ENCODE data around the gene ATP10D.
"Not testable (repeated sequence)": the region's sequence is repeated elsewhere in the genome, so short reads cannot be mapped to it uniquely, and the experiment has no call there.

The ATP10D gene

DNA sequence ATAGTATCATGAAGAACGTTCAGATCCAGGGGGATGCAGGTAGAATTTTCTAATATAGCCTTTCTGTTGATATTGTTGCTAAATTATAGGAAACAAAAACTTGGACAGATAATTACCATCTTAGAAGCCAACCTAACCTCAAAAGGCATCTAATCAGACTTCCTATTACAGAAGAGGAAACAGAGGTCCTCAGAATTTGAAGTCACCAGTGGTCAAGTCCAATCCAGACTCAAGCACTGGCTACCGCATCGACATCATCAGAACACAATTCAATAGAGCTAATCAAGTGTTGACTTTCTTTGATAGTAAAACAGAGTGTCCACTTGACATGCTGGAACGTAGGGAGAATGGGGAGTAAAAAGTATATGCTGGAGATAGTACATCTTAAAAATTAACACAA, 10.3 kb upstream of the ATP10D start:
- no peak for DNase-seq
- TF ChIP-seq GATA1 (IDR thresholded peaks at IDR 0.05; ENCODE audit: low read depth, low read length), result no peak
- TF ChIP-seq POLR2A (IDR thresholded peaks at IDR 0.05; ENCODE audit: low read length), result no peak

DNA sequence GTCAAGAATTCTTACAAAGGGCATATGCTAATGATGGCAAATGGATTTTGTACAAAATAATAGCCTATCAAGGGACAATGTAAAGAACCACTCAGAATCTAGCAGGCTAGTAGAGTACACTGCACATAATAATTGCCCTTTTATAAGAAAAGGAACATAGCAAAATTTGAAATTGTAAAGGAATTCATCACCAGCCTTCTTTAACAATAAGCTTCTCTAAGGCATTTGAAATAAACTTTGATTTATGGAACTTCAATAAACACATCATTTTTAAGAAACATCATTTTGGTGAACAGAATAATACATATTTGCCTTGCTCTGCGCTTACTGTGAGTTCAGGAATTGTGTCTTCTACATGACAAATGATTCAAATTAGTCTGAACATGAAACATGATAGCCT, 9.7 kb upstream of the ATP10D start:
- no peak for TF ChIP-seq GATA1 (IDR thresholded peaks at IDR 0.05; ENCODE audit: low read depth, low read length)
- no peak for TF ChIP-seq POLR2A (IDR thresholded peaks at IDR 0.05; ENCODE audit: low read length)
- DNase-seq, result no peak

DNA sequence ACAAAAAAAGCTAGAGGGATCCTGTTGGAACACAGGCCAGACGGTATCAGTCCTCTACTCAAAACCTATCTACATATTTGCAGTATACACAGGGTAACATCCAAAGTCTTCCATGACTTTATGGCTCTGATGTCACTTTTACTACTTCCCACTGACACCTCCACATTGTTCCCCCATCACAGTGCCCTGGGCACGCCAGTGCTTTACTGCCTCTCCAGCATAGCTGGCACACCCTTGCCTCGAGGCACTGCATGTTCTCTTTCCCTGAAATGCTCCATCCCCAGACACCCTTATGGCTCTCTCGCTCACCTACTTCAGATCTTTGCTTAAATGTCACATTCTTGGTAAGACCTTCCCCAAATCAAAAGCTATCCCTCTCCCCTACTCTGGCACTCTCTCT, 6.3 kb upstream of the ATP10D start:
- TF ChIP-seq GATA1 (IDR thresholded peaks at IDR 0.05; ENCODE audit: low read depth, low read length), result no peak
- TF ChIP-seq POLR2A (IDR thresholded peaks at IDR 0.05; ENCODE audit: low read length), result no peak
- DNase-seq, result no peak

DNA sequence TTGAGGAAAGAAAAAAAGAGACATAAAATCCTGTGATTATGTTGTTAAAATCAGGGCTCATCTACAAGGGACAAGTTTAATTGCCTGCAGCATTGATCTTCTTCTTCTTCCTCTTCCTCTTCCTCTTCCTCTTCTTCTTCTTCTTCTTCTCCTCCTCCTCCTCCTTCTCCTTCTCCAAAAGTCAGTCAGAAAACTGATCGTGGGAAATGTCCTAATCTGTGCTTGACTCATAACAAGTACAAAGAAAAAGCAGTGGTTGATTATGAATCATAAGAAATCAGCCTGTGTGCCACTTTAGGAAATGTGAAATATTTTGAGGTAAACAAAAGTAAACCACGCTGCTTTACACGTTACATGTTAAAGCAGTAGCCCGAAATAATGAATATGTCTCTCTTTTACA, 2.7 kb upstream of the ATP10D start:
- no peak for DNase-seq
- TF ChIP-seq GATA1 (IDR thresholded peaks at IDR 0.05; ENCODE audit: low read depth, low read length) (no peak), POLR2A (IDR thresholded peaks at IDR 0.05; ENCODE audit: low read length) (no peak)

DNA sequence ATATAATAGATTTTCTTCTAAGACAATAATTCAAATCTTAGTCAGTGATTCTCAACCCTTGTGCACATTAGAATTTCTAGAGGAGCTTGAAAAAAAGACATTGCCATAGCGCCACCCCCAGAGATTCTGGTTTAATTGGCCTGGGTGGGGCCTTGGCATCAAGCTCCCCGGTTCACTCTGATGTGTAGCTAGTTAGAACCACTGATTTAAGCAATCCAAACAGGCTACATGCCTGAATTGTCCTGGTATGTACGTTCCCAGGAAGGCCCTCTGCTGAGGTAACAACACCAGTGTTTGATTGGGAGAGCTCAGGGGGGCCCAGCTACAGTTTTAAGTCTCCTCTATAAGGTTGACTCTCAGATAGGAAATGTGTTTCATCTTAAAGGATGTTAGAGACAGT, 1.3 kb upstream of the ATP10D start:
- TF ChIP-seq POLR2A (IDR thresholded peaks at IDR 0.05; ENCODE audit: low read length), result no peak
- no peak for TF ChIP-seq GATA1 (IDR thresholded peaks at IDR 0.05; ENCODE audit: low read depth, low read length)
- DNase-seq, result no peak

DNA sequence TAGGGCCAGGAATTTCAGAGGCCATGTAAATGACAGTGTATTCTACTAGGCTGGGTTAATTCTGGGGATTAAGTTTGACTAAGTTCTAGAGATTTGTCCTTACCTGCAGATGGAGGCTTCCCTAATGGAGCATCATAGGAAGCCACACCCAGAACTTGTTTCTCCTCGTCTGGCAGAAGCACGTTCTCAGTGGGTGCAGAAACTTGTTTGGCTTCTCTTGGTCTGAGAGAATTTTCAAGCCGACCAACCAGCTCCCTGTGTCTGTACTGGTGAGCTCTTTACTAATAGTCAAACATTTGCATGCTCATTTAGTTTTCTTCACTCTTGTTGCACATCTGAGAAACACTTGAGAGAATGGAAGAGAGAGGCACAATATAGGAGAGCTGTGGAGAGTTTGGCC, 907 bp upstream of the ATP10D start:
- DNase-seq, result no peak

DNA sequence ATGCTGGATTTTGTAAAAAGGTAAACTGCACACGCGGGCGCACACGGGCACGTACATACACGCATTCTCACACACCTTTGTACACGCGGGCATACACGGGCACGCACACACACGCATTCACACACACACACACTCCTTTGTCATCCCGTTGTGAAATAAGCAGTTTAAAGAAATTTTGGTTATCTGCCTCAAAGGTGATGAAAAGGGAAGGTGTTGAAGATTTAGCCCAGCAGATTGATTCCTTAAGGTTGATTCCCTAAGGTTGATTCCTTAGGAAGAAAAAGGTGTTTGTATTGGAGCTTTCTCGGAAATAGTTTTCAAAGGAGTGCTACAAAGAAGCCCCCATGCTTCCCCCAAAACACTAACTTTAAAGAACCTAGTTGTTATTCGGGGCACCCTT, 693 bp downstream of the ATP10D start:
- TF ChIP-seq POLR2A (IDR thresholded peaks at IDR 0.05; ENCODE audit: low read length), result no peak
- TF ChIP-seq GATA1 (IDR thresholded peaks at IDR 0.05; ENCODE audit: low read depth, low read length), result no peak
- peak in 1 of 2 experiments; percentile 48 for DNase-seq

More for the DNA sequence above, 907 bp upstream of the ATP10D start:
- TF ChIP-seq GATA1 (IDR thresholded peaks at IDR 0.05; ENCODE audit: low read depth, low read length), result no peak
- no peak for TF ChIP-seq POLR2A (IDR thresholded peaks at IDR 0.05; ENCODE audit: low read length)

DNA sequence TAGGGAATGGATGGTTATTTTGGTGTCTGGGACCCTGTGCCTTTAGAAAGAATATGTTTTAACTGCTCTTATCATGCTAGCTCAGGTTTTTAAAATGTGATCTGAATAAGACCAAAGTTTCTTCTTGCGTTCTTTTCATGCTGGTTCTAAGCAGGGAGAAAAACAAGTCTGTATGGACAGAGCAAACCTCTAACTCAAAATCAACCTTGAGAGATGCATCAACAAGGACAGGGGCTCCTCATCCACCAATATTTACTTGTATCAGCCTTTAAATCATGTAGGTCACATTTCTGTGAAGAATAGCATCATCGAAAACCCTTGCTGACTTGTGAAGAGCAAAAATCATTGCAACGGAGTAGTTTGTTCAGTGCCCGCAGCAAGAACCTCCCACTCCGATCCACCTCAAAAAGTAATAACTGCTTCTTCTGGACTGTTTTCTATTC, 1.2 kb downstream of the ATP10D start:
- TF ChIP-seq GATA1 (IDR thresholded peaks at IDR 0.05; ENCODE audit: low read depth, low read length) (no peak), POLR2A (IDR thresholded peaks at IDR 0.05; ENCODE audit: low read length) (no peak)
- DNase-seq, result no peak

DNA sequence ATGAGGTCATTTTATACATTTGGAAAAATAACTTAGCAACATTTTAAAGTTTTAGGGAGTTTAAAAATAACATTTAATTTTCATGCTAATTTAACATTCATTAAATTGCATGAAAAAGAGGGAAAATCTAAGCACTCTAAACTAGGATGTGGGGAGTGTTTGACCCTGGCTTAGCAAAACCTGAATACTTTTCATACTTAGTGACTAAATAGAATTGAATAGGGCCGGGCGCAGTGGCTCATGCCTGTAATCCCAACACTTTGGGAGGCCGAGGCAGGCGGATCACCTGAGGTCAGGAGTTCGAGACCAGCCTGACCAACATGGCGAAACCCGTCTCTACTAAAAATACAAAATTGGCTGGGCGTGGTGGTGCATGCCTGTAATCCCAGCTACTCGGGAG, 1.7 kb downstream of the ATP10D start:
- DNase-seq, result not testable (repeated sequence)

DNA sequence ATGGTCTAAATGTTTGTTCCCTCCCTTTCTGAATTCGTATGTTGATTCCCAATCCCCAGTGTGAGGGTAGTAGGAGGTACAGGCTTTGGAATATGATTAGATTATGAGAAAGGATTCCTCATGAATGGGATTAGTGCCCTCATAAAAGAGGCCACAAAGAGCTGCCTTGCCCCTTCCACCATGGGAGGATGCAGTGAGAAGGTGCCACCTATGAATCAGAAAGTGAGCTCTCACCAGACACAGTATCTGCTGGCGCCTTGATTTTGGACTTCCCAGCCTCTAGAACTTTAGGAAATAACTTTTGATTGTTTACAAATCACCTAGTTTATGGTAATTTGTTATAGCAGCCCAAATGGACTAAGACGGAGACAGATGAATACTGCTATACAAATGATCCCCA, 3.6 kb downstream of the ATP10D start:
- DNase-seq, result no peak
- no peak for TF ChIP-seq POLR2A (IDR thresholded peaks at IDR 0.05; ENCODE audit: low read length)
- TF ChIP-seq GATA1 (IDR thresholded peaks at IDR 0.05; ENCODE audit: low read depth, low read length), result no peak

DNA sequence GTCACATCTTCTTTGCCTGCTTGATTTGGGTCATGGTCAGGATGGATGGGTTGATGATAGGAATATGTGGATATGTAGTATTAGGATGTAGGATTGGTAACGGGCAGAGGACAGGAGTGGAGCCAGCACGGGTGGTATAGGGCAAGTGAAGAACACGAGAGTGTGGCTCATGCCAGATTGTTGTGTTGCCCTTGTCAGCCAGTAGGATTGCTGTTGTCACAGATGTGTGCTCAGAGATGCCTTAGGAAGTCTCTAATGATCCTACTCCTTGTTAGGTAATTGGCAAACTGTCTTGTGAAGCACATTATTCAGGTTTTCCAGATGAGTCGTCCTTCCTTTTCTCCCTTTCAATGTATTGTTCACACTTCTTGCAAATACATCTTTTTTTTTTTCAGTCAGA, 5.5 kb downstream of the ATP10D start:
- TF ChIP-seq POLR2A (IDR thresholded peaks at IDR 0.05; ENCODE audit: low read length) (no peak), GATA1 (IDR thresholded peaks at IDR 0.05; ENCODE audit: low read depth, low read length) (no peak)
- peak; percentile 16 to 30 for DNase-seq

DNA sequence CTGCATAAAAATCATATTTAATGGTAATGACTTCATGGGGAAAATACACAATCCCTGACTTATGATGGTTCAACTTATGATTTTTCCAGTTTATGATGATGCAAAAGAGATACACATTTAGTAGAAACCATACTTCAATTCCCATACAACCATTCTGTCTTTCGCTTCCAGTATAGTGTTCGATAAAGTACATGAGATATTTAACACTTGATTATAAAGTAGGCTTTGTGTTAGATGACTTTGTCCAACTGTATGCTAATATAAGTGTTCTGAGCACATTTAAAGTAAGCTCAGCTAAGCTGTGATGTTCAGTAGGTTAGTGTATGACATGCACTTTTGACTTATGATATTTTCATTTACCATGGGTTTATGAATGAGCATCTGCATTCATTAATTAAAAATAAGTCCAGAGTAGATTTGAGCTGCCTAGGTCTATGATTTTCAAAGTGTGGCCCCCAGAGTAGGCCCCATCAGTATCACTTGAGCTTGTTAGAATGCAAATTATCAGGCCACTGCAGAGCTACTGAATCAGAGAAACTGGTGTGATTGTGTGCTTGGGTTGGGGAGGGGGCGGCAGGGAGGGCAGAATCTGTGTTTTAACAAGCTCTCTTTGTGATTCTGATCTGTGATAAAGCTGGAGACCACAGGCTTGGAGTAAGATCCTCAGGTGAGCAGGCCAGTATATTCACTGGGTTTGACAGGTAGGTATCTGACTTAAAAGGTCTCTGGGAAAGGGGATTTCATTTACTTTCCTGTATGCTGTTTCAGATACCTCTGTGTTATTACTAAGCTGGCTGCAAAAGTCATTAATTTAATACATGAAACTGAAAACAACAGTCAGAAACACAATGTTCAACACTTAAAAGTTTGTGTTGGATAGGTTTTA, 8.4 kb downstream of the ATP10D start:
- no peak for DNase-seq
- TF ChIP-seq GATA1 (IDR thresholded peaks at IDR 0.05; ENCODE audit: low read depth, low read length) (no peak), POLR2A (IDR thresholded peaks at IDR 0.05; ENCODE audit: low read length) (no peak)

DNA sequence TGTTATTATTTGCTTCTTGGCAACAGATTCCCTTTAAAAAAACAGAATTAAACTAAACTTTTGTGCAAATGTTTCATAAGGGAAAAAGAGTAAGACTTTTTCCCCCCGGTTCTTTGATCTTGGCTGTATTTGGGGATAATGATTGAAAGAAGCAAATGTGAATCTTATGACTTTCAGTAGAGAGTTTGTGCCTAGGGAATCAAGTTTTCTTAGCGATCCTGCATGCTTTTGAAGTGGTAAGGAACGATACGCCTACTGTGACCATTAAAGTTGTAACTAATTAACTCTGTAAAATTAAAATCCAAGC, 9.0 kb downstream of the ATP10D start:
- no peak for DNase-seq
- TF ChIP-seq GATA1 (IDR thresholded peaks at IDR 0.05; ENCODE audit: low read depth, low read length) (no peak), POLR2A (IDR thresholded peaks at IDR 0.05; ENCODE audit: low read length) (no peak)

DNA sequence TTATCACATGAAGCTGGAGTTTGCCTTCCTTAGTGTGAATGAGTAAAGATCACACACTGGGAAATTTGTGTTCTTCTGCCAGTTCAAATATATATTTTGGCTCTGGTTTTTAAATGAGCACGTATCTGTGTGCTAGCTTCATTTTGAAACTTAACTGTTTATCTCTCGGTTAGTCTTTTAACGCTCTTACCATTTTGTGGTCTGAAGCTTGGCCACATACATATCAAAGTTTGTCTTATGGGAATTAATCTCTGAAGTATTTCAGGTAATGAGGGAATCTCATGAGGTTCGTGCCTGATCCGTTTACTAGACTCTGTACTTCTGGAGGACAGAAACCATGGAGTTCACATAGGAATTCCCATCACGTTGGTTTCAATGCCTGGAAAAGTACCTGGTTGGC, 13.8 kb downstream of the ATP10D start:
- TF ChIP-seq POLR2A (IDR thresholded peaks at IDR 0.05; ENCODE audit: low read length), result no peak
- no peak for DNase-seq

DNA sequence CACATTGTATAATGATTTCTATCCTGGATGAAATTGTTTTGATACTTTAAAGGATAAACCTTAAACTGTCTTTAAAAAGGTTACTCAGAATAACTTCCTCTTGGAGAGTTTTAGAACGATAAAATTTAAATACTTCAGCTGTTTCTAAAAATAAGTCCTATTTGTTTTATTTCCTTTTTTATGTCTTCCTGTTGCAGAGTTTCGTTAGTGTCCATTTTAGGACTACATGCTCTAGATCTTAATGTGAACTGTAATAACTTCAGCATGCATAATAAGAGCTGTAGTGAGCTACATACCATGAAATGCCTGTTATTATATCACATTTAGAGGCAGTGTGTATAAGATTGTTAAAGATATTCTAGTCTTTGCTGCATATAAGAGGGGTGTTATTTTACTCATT, 14.6 kb downstream of the ATP10D start:
- TF ChIP-seq POLR2A (IDR thresholded peaks at IDR 0.05; ENCODE audit: low read length) (no peak), GATA1 (IDR thresholded peaks at IDR 0.05; ENCODE audit: low read depth, low read length) (no peak)
- DNase-seq, result no peak

DNA sequence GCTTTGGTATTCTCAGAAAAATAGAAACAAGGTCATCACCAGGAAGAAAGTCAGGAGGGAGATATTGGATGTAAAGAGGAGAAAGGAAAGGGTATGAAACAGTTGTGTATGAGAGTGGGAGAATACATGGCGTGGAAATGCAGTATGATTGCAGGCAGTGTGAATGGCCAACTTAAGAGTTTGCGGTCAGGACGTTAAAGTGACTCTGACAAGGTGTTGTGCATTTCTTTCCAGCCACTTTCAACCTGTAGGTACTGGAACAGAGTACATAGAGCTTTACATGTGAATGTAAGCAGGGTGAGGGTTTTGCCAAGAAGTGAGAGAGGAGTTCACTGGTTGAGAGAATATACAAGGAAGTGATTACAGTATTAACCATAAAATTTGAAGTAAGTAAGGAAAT, 15.7 kb downstream of the ATP10D start:
- no peak for DNase-seq
- TF ChIP-seq POLR2A (IDR thresholded peaks at IDR 0.05; ENCODE audit: low read length) (no peak), GATA1 (IDR thresholded peaks at IDR 0.05; ENCODE audit: low read depth, low read length) (no peak)

All from erythroblast (primary cell).